Tibial nerve (tissue), 4 donors: ENCODE measurements around the gene AFF3. TPM values are rescaled to one million over a fixed set of nuclear protein-coding genes. Genes with fewer than 3 reads are reported as not detected.

ENCODE experiments used
- DNase-seq, 2 donors: peaks; one replicate each; pipeline ENCODE4 v3.0.0-alpha.2; 2019; ENCODE audit warnings: low spot score in 2 of 2
- H3K27ac ChIP-seq, 4 donors: fragments of 200-600 bp; sonication (generic) in 3 of 4; one replicate each; pipeline ENCODE4 v1.5.1; 2017 to 2019; ENCODE audit warnings: mild to moderate bottlenecking in 1 of 4
- H3K27me3 ChIP-seq, 2 donors: fragments of 200-600 bp; sonication (generic) in 1 of 2; one replicate each; pipeline versions ENCODE4 v1.5.1 to v1.6.0; 2017 to 2019
- H3K36me3 ChIP-seq, 3 donors: fragments of 200-600 bp; sonication (generic); one replicate each; pipeline ENCODE4 v1.5.1; 2018 to 2019
- H3K4me1 ChIP-seq, 4 donors: fragments of 200-600 bp; sonication (generic) in 3 of 4; one replicate each; pipeline ENCODE4 v1.5.1; 2017 to 2019
- H3K4me3 ChIP-seq, 4 donors: fragments of 200-600 bp; sonication (generic) in 3 of 4; one replicate each; pipeline ENCODE4 v1.5.1; 2017 to 2019; ENCODE audit warnings: mild to moderate bottlenecking in 1 of 4, moderate library complexity in 1 of 4
- H3K9me3 ChIP-seq, 4 donors: fragments of 200-600 bp; sonication (generic) in 3 of 4; one replicate each; pipeline ENCODE4 v1.5.1; 2017 to 2019
- CTCF ChIP-seq, 5 experiments: fragments of 200-600 bp in 3 of 5; fragments of 450-650 bp in 2 of 5; sonication (generic) in 3 of 5; IDR thresholded peaks; one replicate each; pipeline ENCODE4 v1.5.1; 2016 to 2019; ENCODE audit warnings: antibody characterized with exemption in 5 of 5, mild to moderate bottlenecking in 3 of 5, moderate library complexity in 2 of 5
- EP300 ChIP-seq, 2 donors: sonication (generic); formaldehyde crosslinking; IDR thresholded peaks; one replicate each; pipeline ENCODE4 v1.6.1; 2017; ENCODE audit warnings: antibody characterized with exemption in 2 of 2, mild to moderate bottlenecking in 1 of 2
- POLR2A ChIP-seq, 2 donors: fragments of 450-650 bp; IDR thresholded peaks; one replicate each; pipeline ENCODE4 v1.6.1; 2017; ENCODE audit warnings: antibody characterized with exemption in 2 of 2, mild to moderate bottlenecking in 2 of 2, moderate library complexity in 2 of 2
- WGBS, 2 donors: methylation state at CpG; one replicate each; pipeline ENCODE4 v1.1.5; 2018; 5-methylcytosine and 5-hydroxymethylcytosine counted together
- total RNA-seq, 4 donors: library from RNA; depleted of rRNA; stranded (reverse); fragments of >200 nt; gene quantifications; one replicate each; pipeline ENCODE4 v1.1.0, GENCODE V29; 2016

Gene AFF3
- total RNA-seq, 4 donors from 2014 or later: 7.2 to 36.0 (median 21.4) TPM

GRCh38 chr2:99688699-99689098 is 453.7 kb downstream of the AFF3 start:
- H3K4me3 ChIP-seq: no peak overlapping the region
- TF ChIP-seq CTCF (IDR thresholded peaks at IDR 0.05) (no peak), POLR2A (IDR thresholded peaks at IDR 0.05) (no peak), EP300 (IDR thresholded peaks at IDR 0.05) (no peak)
- H3K9me3 ChIP-seq: no peaks in the 10 kb centered on the region
- no peaks in the 10 kb centered on the region for H3K36me3 ChIP-seq
- DNase-seq: no peak
- H3K4me1 ChIP-seq: peaks cover 0 to 18% (median 0%) of the 10 kb centered on the region in 4 donors
- H3K27ac ChIP-seq: no peak overlapping the region
- 83 to 94% methylated on average over 6 of the region's 6 CpGs for WGBS, 2 donors
- H3K27me3 ChIP-seq: no peaks in the 10 kb centered on the region

- H3K27ac ChIP-seq: peak overlapping the region in 2 of 4 donors; percentile 18 to 35
- TF ChIP-seq POLR2A (IDR thresholded peaks at IDR 0.05) (no peak), CTCF (IDR thresholded peaks at IDR 0.05) (no peak), EP300 (IDR thresholded peaks at IDR 0.05) (no peak)
- WGBS, 2 donors: 75 to 78% methylated on average over 6 of the region's 6 CpGs
- DNase-seq: no peak
- H3K9me3 ChIP-seq: no peaks in the 10 kb centered on the region
- H3K4me3 ChIP-seq: no peak overlapping the region
- no peaks in the 10 kb centered on the region for H3K27me3 ChIP-seq
- H3K36me3 ChIP-seq: no peaks in the 10 kb centered on the region
- peaks cover 0 to 30% (median 0%) of the 10 kb centered on the region in 4 donors for H3K4me1 ChIP-seq
These were observed 459.9 kb downstream of the AFF3 start for GRCh38 chr2:99682275-99683060.

GRCh38 chr2:99680946-99681345 is 461.4 kb downstream of the AFF3 start:
- Histone ChIP-seq H3K27ac (no peak overlapping the region), H3K27me3 (no peaks in the 10 kb centered on the region), H3K36me3 (no peaks in the 10 kb centered on the region), H3K4me1 (peaks cover 0 to 30% (median 0%) of the 10 kb centered on the region in 4 donors), H3K9me3 (no peaks in the 10 kb centered on the region), H3K4me3 (no peak overlapping the region)
- TF ChIP-seq POLR2A (IDR thresholded peaks at IDR 0.05): no peak
- no peak for TF ChIP-seq EP300 (IDR thresholded peaks at IDR 0.05)
- no peak for TF ChIP-seq CTCF (IDR thresholded peaks at IDR 0.05)
- 74 to 90% methylated on average over 1 of the region's 1 CpG for WGBS, 2 donors
- DNase-seq: no peak

- DNase-seq: peak in 1 of 2 donors; percentile 41
- Histone ChIP-seq H3K27ac (no peak overlapping the region), H3K4me1 (peaks cover 0 to 30% (median 0%) of the 10 kb centered on the region in 4 donors), H3K9me3 (no peaks in the 10 kb centered on the region), H3K36me3 (no peaks in the 10 kb centered on the region), H3K27me3 (no peaks in the 10 kb centered on the region), H3K4me3 (no peak overlapping the region)
- no peak for TF ChIP-seq POLR2A (IDR thresholded peaks at IDR 0.05)
- TF ChIP-seq EP300 (IDR thresholded peaks at IDR 0.05): no peak
- TF ChIP-seq CTCF (IDR thresholded peaks at IDR 0.05): no peak
These were observed 462.9 kb downstream of the AFF3 start for GRCh38 chr2:99679518-99679917.

GRCh38 chr2:99678625-99679024 is 463.8 kb downstream of the AFF3 start:
- Histone ChIP-seq H3K27me3 (no peaks in the 10 kb centered on the region), H3K4me3 (no peak overlapping the region), H3K9me3 (no peaks in the 10 kb centered on the region), H3K27ac (no peak overlapping the region), H3K4me1 (peaks cover 0 to 30% (median 0%) of the 10 kb centered on the region in 4 donors), H3K36me3 (no peaks in the 10 kb centered on the region)
- WGBS, 2 donors: 91 to 94% methylated on average over 4 of the region's 4 CpGs
- DNase-seq: no peak
- TF ChIP-seq POLR2A (IDR thresholded peaks at IDR 0.05): no peak
- no peak for TF ChIP-seq CTCF (IDR thresholded peaks at IDR 0.05)
- TF ChIP-seq EP300 (IDR thresholded peaks at IDR 0.05): no peak
